Glutamatergic neuron (in vitro differentiated cells): ENCODE measurements around the gene FXYD1. TPM values are rescaled to one million over a fixed set of nuclear protein-coding genes. Genes with fewer than 3 reads are reported as not detected.

ENCODE experiments used
- DNase-seq: peaks from one replicate; pipeline ENCODE4 v3.0.0; 2022
- H3K27ac Mint-ChIP-seq: one replicate; pipeline ENCODE4 v1.8.0; 2020; ENCODE audit warnings: mild to moderate bottlenecking, mixed read lengths, inconsistent platforms; ENCODE audit not compliant: unreplicated experiment
- H3K27me3 Mint-ChIP-seq: one replicate; pipeline ENCODE4 v1.8.0; 2020; ENCODE audit warnings: mild to moderate bottlenecking, moderate library complexity, mixed read lengths, inconsistent platforms; ENCODE audit not compliant: unreplicated experiment
- H3K36me3 Mint-ChIP-seq: one replicate; pipeline ENCODE4 v1.8.0; 2020; ENCODE audit warnings: mild to moderate bottlenecking, mixed read lengths, inconsistent platforms; ENCODE audit not compliant: unreplicated experiment
- H3K4me1 Mint-ChIP-seq: one replicate; pipeline ENCODE4 v1.8.0; 2020; ENCODE audit warnings: mild to moderate bottlenecking, low read depth, mixed read lengths, inconsistent platforms; ENCODE audit not compliant: unreplicated experiment
- H3K4me3 Mint-ChIP-seq: one replicate; pipeline ENCODE4 v1.8.0; 2020; ENCODE audit warnings: mild to moderate bottlenecking, mixed read lengths, inconsistent platforms; ENCODE audit not compliant: unreplicated experiment
- H3K9me3 Mint-ChIP-seq: one replicate; pipeline ENCODE4 v1.8.0; 2020; ENCODE audit warnings: mild to moderate bottlenecking, moderate library complexity, mixed read lengths, inconsistent platforms; ENCODE audit not compliant: unreplicated experiment
- CTCF ChIP-seq: fragments of 200-600 bp; sonication (generic); IDR thresholded peaks from one replicate; pipeline ENCODE4 v1.5.0; 2021; ENCODE audit not compliant: partially characterized antibody, unreplicated experiment
- total RNA-seq: library from RNA; stranded (reverse); fragmentation: NEBNext Ultra II Directional; extraction: Animal tissue kit (Norgen Biotek cat#: 25700); gene quantifications from one replicate; pipeline ENCODE4 v1.2.1, GENCODE V29; 2021; ENCODE audit not compliant: unreplicated experiment

Gene FXYD1
- total RNA-seq, 1 donor from 2014 or later: not detected

DNA sequence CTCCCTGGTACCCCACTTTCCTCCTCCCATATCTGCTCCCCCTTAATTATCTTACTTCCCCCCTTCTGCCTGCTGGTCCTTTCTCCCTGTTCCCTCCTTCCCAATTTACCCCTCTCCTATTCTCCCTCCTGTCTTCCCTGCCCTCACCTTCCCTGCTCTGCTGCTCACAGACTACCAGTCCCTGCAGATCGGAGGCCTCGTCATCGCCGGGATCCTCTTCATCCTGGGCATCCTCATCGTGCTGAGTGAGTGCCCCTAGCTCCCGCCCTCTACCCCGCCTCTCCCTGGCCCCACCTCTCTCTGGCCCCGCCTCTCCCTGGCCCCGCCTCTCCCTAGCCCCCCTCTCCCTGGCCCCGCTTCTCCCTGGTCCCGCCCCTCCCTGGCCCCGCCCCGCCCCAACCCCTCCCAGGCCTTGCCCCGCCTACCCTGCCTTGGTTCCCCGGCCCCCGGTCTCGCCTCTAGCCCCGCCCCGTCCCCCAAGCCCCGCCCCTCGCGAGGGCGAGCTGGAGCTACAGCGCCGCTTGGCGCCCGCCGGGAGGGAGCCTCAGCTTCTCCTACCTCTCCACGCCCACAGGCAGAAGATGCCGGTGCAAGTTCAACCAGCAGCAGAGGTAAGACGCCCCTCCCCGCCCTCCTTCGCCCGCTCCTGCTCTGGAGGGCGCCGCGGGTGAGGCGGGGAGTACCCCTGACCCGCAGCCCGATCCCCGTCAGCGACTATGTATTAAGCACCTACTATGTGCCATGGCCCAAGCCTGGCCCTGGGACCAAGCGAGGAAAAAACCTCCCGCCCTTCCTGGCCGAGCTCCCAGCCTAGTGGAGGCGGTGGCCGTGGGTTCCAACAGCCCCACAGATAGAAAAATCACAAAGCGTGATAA lies 2.6 kb downstream of the FXYD1 start:
- H3K4me3 Mint-ChIP-seq: peak overlapping the region; percentile 75
- H3K27me3 Mint-ChIP-seq: peaks cover 19% of the 10 kb centered on the region
- H3K36me3 Mint-ChIP-seq: no peaks in the 10 kb centered on the region
- peak overlapping the region; percentile 5 for H3K27ac Mint-ChIP-seq
- DNase-seq: peak; percentile 97
- peaks cover 31% of the 10 kb centered on the region for H3K4me1 Mint-ChIP-seq
- TF ChIP-seq CTCF: no peak
- H3K9me3 Mint-ChIP-seq: peaks cover 6% of the 10 kb centered on the region

DNA sequence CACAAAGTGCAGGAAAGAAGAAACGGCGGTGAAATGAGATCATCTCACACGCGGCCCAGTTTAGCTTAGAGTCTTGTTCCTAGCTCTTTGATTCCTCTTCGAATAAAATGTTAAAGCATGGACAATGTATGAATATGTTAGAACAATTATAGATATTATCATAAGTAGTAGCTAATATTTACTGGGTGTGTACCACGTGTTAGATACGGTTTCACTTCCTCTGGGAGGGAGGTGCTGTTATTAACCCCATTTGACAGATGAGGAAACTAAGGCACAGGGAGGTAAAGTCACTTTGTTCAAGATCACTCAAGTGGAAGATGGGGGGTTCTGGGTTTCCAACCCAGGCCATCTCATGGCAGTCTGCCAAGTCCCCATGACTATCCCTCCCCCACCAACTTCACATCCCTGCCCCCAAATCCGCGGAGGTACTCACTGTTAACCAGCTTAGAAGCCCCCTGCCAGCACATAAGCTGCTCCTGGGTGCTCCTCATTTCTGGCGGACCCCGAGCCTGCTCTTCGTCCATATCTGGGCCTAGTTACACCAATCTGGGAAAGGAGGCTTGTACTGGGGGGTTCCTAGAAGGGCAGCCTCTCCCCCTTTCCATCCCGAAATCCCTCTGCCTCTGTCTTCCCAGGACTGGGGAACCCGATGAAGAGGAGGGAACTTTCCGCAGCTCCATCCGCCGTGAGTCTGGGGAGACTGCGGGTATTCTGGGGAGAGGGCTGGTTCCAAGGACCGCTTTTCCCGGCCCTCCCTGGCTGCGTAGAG lies 3.4 kb downstream of the FXYD1 start:
- TF ChIP-seq CTCF: no peak
- H3K36me3 Mint-ChIP-seq: no peaks in the 10 kb centered on the region
- DNase-seq: no peak
- H3K27ac Mint-ChIP-seq: no peak overlapping the region
- peaks cover 31% of the 10 kb centered on the region for H3K4me1 Mint-ChIP-seq
- peaks cover 6% of the 10 kb centered on the region for H3K9me3 Mint-ChIP-seq
- H3K27me3 Mint-ChIP-seq: peaks cover 19% of the 10 kb centered on the region
- H3K4me3 Mint-ChIP-seq: peak overlapping the region; percentile 75

DNA sequence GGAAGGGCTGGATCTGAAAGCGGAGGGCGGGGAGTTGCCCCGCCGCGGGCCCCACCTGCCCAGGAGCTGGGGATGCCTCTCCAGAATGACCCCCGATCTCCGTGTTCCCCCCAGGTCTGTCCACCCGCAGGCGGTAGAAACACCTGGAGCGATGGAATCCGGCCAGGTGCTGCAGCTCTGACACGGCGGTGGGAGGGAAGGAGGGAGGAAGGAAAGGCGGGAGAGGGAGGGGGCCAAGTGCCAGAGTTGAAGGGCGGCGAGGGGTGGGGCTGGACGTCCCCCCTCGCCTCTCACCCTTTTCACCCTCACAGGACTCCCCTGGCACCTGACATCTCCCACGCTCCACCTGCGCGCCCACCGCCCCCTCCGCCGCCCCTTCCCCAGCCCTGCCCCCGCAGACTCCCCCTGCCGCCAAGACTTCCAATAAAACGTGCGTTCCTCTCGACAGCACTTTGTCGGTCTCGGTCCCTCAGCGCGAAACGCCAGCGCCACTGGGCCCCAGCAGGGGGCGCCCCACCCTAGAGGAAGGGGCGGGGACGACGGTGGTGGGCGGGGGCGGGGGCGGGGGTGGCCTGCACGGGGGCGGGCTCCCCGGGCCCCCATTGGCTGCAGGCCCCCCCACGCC lies 4.1 kb downstream of the FXYD1 start:
- TF ChIP-seq CTCF: peak; percentile 91
- H3K4me3 Mint-ChIP-seq: no peak overlapping the region
- no peak overlapping the region for H3K27ac Mint-ChIP-seq
- peak; percentile 84 for DNase-seq
- H3K36me3 Mint-ChIP-seq: no peaks in the 10 kb centered on the region
- peaks cover 6% of the 10 kb centered on the region for H3K9me3 Mint-ChIP-seq
- peaks cover 29% of the 10 kb centered on the region for H3K4me1 Mint-ChIP-seq
- peaks cover 17% of the 10 kb centered on the region for H3K27me3 Mint-ChIP-seq

GRCh38 chr19:35143231-35143715 lies 4.6 kb downstream of the FXYD1 start, which contains the start of gene FXYD7:
Gene FXYD7 (plus strand): TSS chr19:35143255. CDS start chr19:35143334, 79 bp downstream.
- H3K27ac Mint-ChIP-seq: peak within 1 kb of the TSS; percentile 56
- H3K4me1 Mint-ChIP-seq: peaks cover 24% of the 10 kb centered on the region
- peaks cover 17% of the 10 kb centered on the region for H3K27me3 Mint-ChIP-seq
- peaks cover 6% of the 10 kb centered on the region for H3K9me3 Mint-ChIP-seq
- no peaks in the 10 kb centered on the region for H3K36me3 Mint-ChIP-seq
- H3K4me3 Mint-ChIP-seq: peak within 1 kb of the TSS; percentile 89
- DNase-seq: peak; percentile 82
- TF ChIP-seq CTCF: peak; percentile 70
